Cardiac fibroblast (primary cell): ENCODE results near the gene ATXN1.
"Not testable (repeated sequence)": the region's sequence is repeated elsewhere in the genome, so short reads cannot be mapped to it uniquely, and the experiment has no call there.

Experiments
- DNase-seq, 2 donors: peaks; one replicate each; pipeline versions ENCODE4 v3.0.0 to v3.0.0-alpha.2; 2010; ENCODE audit warnings: low read depth in 2 of 2
- H3K4me3 ChIP-seq, 2 donors: replicated peaks in 1 of 2; 1 replicate in 1 of 2; 2 replicates in 1 of 2; pipeline ENCODE4 v1.5.1; 2011; ENCODE audit warnings: low read depth in 2 of 2, low read length in 2 of 2, mild to moderate bottlenecking in 2 of 2, moderate library complexity in 1 of 2
- CTCF ChIP-seq: IDR thresholded peaks from one replicate; pipeline ENCODE4 v1.5.1; 2011; ENCODE audit warnings: low read depth, mild to moderate bottlenecking, low read length, inconsistent platforms

Gene ATXN1

GRCh38 chr6:16383607-16384206, 377.6 kb downstream of the ATXN1 start:
- TF ChIP-seq CTCF = no peak
- H3K4me3 ChIP-seq = no peak overlapping the region
- no peak for DNase-seq

DNA sequence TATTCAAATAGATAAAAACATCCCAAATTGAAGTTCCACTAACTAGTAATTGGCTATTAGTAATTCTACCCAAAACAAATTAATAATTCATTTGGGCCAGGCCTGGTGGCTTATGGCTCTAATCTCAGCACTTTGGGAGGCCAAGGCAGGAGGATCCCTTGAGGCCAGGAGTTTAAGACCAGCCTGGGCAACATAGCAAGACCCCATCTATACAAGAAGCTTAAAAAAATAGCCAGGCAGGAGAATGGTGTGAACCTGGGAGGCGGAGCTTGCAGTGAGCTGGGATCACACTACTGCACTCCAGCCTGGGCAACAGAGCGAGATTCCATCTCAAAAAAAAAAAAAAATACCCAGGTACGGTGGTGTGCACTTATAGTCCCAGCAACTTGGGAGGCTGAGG, 379.3 kb downstream of the ATXN1 start:
- not testable (repeated sequence) for H3K4me3 ChIP-seq, DNase-seq

GRCh38 chr6:16380220-16380809, 380.9 kb downstream of the ATXN1 start:
- no peak overlapping the region for H3K4me3 ChIP-seq
- peak in 1 of 2 donors; percentile 13 for DNase-seq
- no peak for TF ChIP-seq CTCF

- not testable (repeated sequence) for H3K4me3 ChIP-seq, DNase-seq
These were observed 382.9 kb downstream of the ATXN1 start for GRCh38 chr6:16378360-16378759.

- no peak for DNase-seq
- no peak for TF ChIP-seq CTCF
- H3K4me3 ChIP-seq = no peak overlapping the region
These were observed 383.8 kb downstream of the ATXN1 start for GRCh38 chr6:16377470-16377869.

DNA sequence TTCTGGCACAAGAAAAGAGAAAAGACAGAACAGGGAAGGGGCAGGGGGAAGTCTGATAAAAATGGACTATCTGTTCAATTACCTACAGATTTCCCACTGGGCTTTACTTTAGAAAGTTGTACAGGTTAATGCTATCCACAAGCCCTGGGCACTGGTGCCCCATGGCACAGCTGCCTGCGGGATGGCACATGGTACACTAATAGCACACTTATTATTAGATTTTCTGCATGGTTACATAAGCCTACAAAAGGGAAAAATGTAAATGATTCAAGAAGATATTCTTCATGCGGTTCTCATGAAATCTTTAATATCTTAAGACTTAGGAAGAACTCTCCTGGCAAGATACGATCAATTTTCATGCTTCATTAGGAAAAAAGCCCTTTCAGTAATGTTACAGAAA, 385.4 kb downstream of the ATXN1 start:
- TF ChIP-seq CTCF = no peak
- no peak overlapping the region for H3K4me3 ChIP-seq

GRCh38 chr6:16375206-16375605, 386.1 kb downstream of the ATXN1 start:
- no peak for TF ChIP-seq CTCF
- no peak for DNase-seq
- H3K4me3 ChIP-seq = no peak overlapping the region

More for the DNA sequence above, 385.4 kb downstream of the ATXN1 start:
- DNase-seq = no peak
